Erythroblast (primary cell): Measurements from ENCODE around the gene HDDC2.

Experiments used
- GATA1 ChIP-seq: IDR thresholded peaks from 2 replicates; pipeline ENCODE4 v1.6.1; 2011; ENCODE audit warnings: low read depth, mild to moderate bottlenecking, control low read depth, low read length, moderate library complexity
- POLR2A ChIP-seq: IDR thresholded peaks from 2 replicates; pipeline ENCODE4 v1.6.1; 2011; ENCODE audit warnings: mild to moderate bottlenecking, low read length

- TF ChIP-seq POLR2A (no peak), GATA1 (no peak)
Observed at GRCh38 chr6:125237764-125238163, 64.0 kb downstream of the HDDC2 start.
